ENCODE measurements around the gene FRMD8. TPM values are rescaled to one million over a fixed set of nuclear protein-coding genes. Genes with fewer than 3 reads are reported as not detected.

Gene FRMD8
- total and polyA plus RNA-seq, 9 of the 15 experiments (the other 6 are each of a cell fraction or from before 2014, with no cell fraction given), result 4.5 to 54.5 (median 15.8) TPM

GRCh38 chr11:65459552-65459951, 73.1 kb downstream of the FRMD8 start (continued):
- TF ChIP-seq ARHGAP35 (IDR thresholded peaks at IDR 0.05; ENCODE audit: partially characterized antibody) (no peak), MCM3 (IDR thresholded peaks at IDR 0.05) (no peak), RBM14 (IDR thresholded peaks at IDR 0.05; ENCODE audit: borderline replicate concordance, insufficient read depth, low read depth, low read length) (no peak), TAF1 (IDR thresholded peaks at IDR 0.05; ENCODE audit: control insufficient read depth, extremely low read depth, insufficient read depth, low read length, severe bottlenecking) (no peak), ZNF75A (CRISPR knock-in tag; IDR thresholded peaks at IDR 0.05) (no peak), SOX6 (IDR thresholded peaks at IDR 0.05) (no peak), ZNF384 (IDR thresholded peaks at IDR 0.05; ENCODE audit: low read depth, low read length) (no peak), ARID1B (IDR thresholded peaks at IDR 0.05) (peak; percentile 30; the same call in 1 of the 2 replicates), ZNF143 (CRISPR knock-in tag; IDR thresholded peaks at IDR 0.05) (no peak), ZFP36 (IDR thresholded peaks at IDR 0.05; ENCODE audit: low read depth, low read length, partially characterized antibody) (no peak), CBFA2T3 (IDR thresholded peaks at IDR 0.05) (peak; percentile 56), SMARCA5 (IDR thresholded peaks at IDR 0.05) (no peak), MAFG (tag; conservative IDR thresholded peaks at IDR 0.05) (no peak), ZBTB49 (CRISPR knock-in tag; IDR thresholded peaks at IDR 0.05; ENCODE audit: borderline replicate concordance) (no peak), NFATC3 (IDR thresholded peaks at IDR 0.05) (no peak), SMAD3 (CRISPR knock-in tag; conservative IDR thresholded peaks at IDR 0.05) (no peak), ZNF830 (CRISPR knock-in tag; IDR thresholded peaks at IDR 0.05) (no peak), TGIF2 (CRISPR knock-in tag; IDR thresholded peaks at IDR 0.05) (no peak), TFE3 (CRISPR knock-in tag; IDR thresholded peaks at IDR 0.05) (peak; percentile 8; the same call in 1 of the 2 replicates), ZNF609 (CRISPR knock-in tag; IDR thresholded peaks at IDR 0.05; ENCODE audit: borderline replicate concordance) (no peak), SMARCA4 (IDR thresholded peaks at IDR 0.05) (no peak), ZFPM2 (CRISPR knock-in tag; IDR thresholded peaks at IDR 0.05) (no peak), HDAC3 (IDR thresholded peaks at IDR 0.05; ENCODE audit: borderline replicate concordance, partially characterized antibody) (no peak), ZKSCAN3 (CRISPR knock-in tag; IDR thresholded peaks at IDR 0.05) (no peak)

Measured in K562 (cell line).